PC-3 (cell line): Measurements from ENCODE around the gene TTLL10. TPM values are rescaled to one million over a fixed set of nuclear protein-coding genes. Genes with fewer than 3 reads are reported as not detected.
A peak's percentile ranks its signal among the peaks of the same experiment; 100 is the strongest.

ENCODE experiments used
- ATAC-seq: fragments of 200-7000 bp; cut with Tn5 transposase; 2 replicates; pipeline ENCODE4 v1.9.1; 2020; ENCODE audit warnings: mild to moderate bottlenecking, moderate library complexity
- BruUV-seq: library from RNA; stranded (reverse); fragments of 400-500 nt; replicated peaks from 2 replicates; lab custom pipeline; 2021; lab: Mats Ljungman, UMichigan
- CTCF ChIA-PET: fragments of 300-600 bp; sonication (Branson Sonifier 250); formaldehyde crosslinking; loops from one replicate; lab custom pipeline; 2022; ENCODE audit warnings: antibody characterized with exemption; lab: Charles Lee
- POLR2A ChIA-PET: fragments of 300-600 bp; sonication (Branson Sonifier 250); formaldehyde crosslinking; loops from one replicate; lab custom pipeline; 2022; ENCODE audit warnings: antibody characterized with exemption; ENCODE audit not compliant: unreplicated experiment; lab: Charles Lee
- DNase-seq: peaks from one replicate; pipeline ENCODE4 v3.0.0-alpha.2; 2015
- H2AFZ ChIP-seq: fragments of 300-600 bp; sonication (generic); 2 replicates; pipeline ENCODE4 v1.6.0; 2016; ENCODE audit warnings: antibody characterized with exemption, low read length
- H3F3A ChIP-seq: fragments of 300-600 bp; sonication (generic); one replicate; pipeline ENCODE4 v1.6.0; 2017; ENCODE audit warnings: antibody characterized with exemption, low read length, control low read depth, mild to moderate bottlenecking; ENCODE audit not compliant: unreplicated experiment
- H3K27ac ChIP-seq: fragments of 300-600 bp; sonication (generic); 2 replicates; pipeline ENCODE4 v1.5.1; 2016; ENCODE audit warnings: mild to moderate bottlenecking, low read length
- H3K27me3 ChIP-seq: fragments of 300-600 bp; sonication (generic); 2 replicates; pipeline ENCODE4 v1.6.1; 2016; ENCODE audit warnings: low read length, mixed read lengths
- H3K36me3 ChIP-seq: fragments of 300-600 bp; sonication (generic); 2 replicates; pipeline ENCODE4 v1.6.1; 2016; ENCODE audit warnings: low read depth, mixed run types, low read length, mixed read lengths
- H3K4me1 ChIP-seq: fragments of 300-600 bp; sonication (generic); 2 replicates; pipeline ENCODE4 v1.5.1; 2016; ENCODE audit warnings: low read length; ENCODE audit not compliant: insufficient read depth
- H3K4me2 ChIP-seq: fragments of 300-600 bp; sonication (generic); 2 replicates; pipeline ENCODE4 v1.6.0; 2016; ENCODE audit warnings: low read length
- H3K4me3 ChIP-seq: fragments of 300-600 bp; sonication (generic); 2 replicates; pipeline ENCODE4 v1.5.1; 2016; ENCODE audit warnings: mild to moderate bottlenecking, low read length, mixed read lengths
- H3K79me2 ChIP-seq: fragments of 300-600 bp; sonication (generic); 2 replicates; pipeline ENCODE4 v1.6.1; 2017; ENCODE audit warnings: low read length, mixed read lengths
- H3K9ac ChIP-seq: fragments of 300-600 bp; sonication (generic); 2 replicates; pipeline ENCODE4 v1.6.0; 2016; ENCODE audit warnings: mild to moderate bottlenecking, low read length
- H3K9me2 ChIP-seq: fragments of 300-600 bp; sonication (generic); replicated peaks from 2 replicates; pipeline ENCODE4 v1.6.1; 2016; ENCODE audit warnings: mixed run types, low read length, mixed read lengths
- H3K9me3 ChIP-seq: fragments of 300-600 bp; sonication (generic); 2 replicates; pipeline ENCODE4 v1.6.1; 2016; ENCODE audit warnings: low read length, mixed read lengths
- H4K20me1 ChIP-seq: fragments of 300-600 bp; sonication (generic); 2 replicates; pipeline ENCODE4 v1.6.1; 2016; ENCODE audit warnings: low read length, mixed read lengths
- EZH2 ChIP-seq: fragments of 300-600 bp; sonication (generic); IDR thresholded peaks from one replicate; pipeline ENCODE4 v1.6.1; 2017; ENCODE audit warnings: antibody characterized with exemption, mild to moderate bottlenecking, low read length; ENCODE audit not compliant: unreplicated experiment
- EZH2phosphoT487 ChIP-seq: fragments of 300-600 bp; sonication (generic); IDR thresholded peaks from 2 replicates; pipeline ENCODE4 v1.6.1; 2018; ENCODE audit warnings: mild to moderate bottlenecking, antibody characterized with exemption, low read length, borderline replicate concordance
- intact Hi-C: fragments of 100-400 bp; cut with micrococcal nuclease; formaldehyde crosslinking; loops from 2 replicates; pipeline ENCODE4 v1.9.0; 2023
- total RNA-seq: library from RNA; depleted of rRNA; stranded (reverse); fragments of >200 nt; gene quantifications from 2 replicates; pipeline ENCODE4 v1.2.3, GENCODE V29; 2014
- TF ChIP-seq, protein P1 (sequence below): fragments of 300-600 bp; sonication (generic); conservative IDR thresholded peaks from 2 replicates; pipeline ENCODE4 v1.5.1; 2017; ENCODE audit warnings: antibody characterized with exemption, low read depth, mild to moderate bottlenecking, low read length

TTLL10 gene
- total RNA-seq, 1 experiment from 2014 or later, result 0.36 TPM

- intact Hi-C loops, result no loop called here
These were observed 10.8 kb upstream of the TTLL10 start for GRCh38 chr1:1162597-1163537.

GRCh38 chr1:1163538-1164070, 10.1 kb upstream of the TTLL10 start:
- DNase-seq, result peak; percentile 46
- Histone ChIP-seq H3K27ac (peak overlapping the region; percentile 73), H3K27me3 (no peaks in the 10 kb centered on the region), H3K9ac (peak overlapping the region; percentile 77), H3F3A (no peaks in the 10 kb centered on the region), H3K79me2 (peaks cover 59% of the 10 kb centered on the region), H3K4me3 (peak overlapping the region; percentile 90), H3K4me2 (peak overlapping the region; percentile 82), H3K9me3 (no peaks in the 10 kb centered on the region), H4K20me1 (peaks cover 41% of the 10 kb centered on the region), H3K4me1 (peaks cover 19% of the 10 kb centered on the region), H3K9me2 (no peaks in the 10 kb centered on the region), H3K36me3 (no peaks in the 10 kb centered on the region), H2AFZ (peak overlapping the region; percentile 60)
- intact Hi-C loops, result loop anchor here (2.0 kb wide), 2 partner anchors 41 to 67 kb away; no protein-coding TSS in a partner anchor
- TF ChIP-seq, protein P1, sequence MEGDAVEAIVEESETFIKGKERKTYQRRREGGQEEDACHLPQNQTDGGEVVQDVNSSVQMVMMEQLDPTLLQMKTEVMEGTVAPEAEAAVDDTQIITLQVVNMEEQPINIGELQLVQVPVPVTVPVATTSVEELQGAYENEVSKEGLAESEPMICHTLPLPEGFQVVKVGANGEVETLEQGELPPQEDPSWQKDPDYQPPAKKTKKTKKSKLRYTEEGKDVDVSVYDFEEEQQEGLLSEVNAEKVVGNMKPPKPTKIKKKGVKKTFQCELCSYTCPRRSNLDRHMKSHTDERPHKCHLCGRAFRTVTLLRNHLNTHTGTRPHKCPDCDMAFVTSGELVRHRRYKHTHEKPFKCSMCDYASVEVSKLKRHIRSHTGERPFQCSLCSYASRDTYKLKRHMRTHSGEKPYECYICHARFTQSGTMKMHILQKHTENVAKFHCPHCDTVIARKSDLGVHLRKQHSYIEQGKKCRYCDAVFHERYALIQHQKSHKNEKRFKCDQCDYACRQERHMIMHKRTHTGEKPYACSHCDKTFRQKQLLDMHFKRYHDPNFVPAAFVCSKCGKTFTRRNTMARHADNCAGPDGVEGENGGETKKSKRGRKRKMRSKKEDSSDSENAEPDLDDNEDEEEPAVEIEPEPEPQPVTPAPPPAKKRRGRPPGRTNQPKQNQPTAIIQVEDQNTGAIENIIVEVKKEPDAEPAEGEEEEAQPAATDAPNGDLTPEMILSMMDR, result no peak
- TF ChIP-seq EZH2phosphoT487 (no peak), EZH2 (no peak)
- ATAC-seq, result peak; percentile 3
- CTCF ChIA-PET, result interaction anchor here (2.8 kb wide), 1 partner anchor 42 kb away, joined by 16 read pairs; no protein-coding TSS in a partner anchor
- POLR2A ChIA-PET, result no interaction called here
- TSS peak; percentile 58 for BruUV-seq

More at GRCh38 chr1:1162597-1163537, 10.8 kb upstream of the TTLL10 start:
- H3K9me2 ChIP-seq, result no peaks in the 10 kb centered on the region
- peak overlapping the region; percentile 73 for H3K27ac ChIP-seq
- peak overlapping the region; percentile 60 for H2AFZ ChIP-seq
- H3K36me3 ChIP-seq, result no peaks in the 10 kb centered on the region
- DNase-seq (peak; percentile 97), ATAC-seq (peak; percentile 41)
- no peaks in the 10 kb centered on the region for H3F3A ChIP-seq
- POLR2A ChIA-PET, result interaction anchor here (0.5 kb wide), 1 partner anchor 196 kb away, joined by 4 read pairs; no protein-coding TSS in a partner anchor
- no peaks in the 10 kb centered on the region for H3K9me3 ChIP-seq
- peaks cover 35% of the 10 kb centered on the region for H4K20me1 ChIP-seq
- peak overlapping the region; percentile 82 for H3K4me2 ChIP-seq
- peak overlapping the region; percentile 77 for H3K9ac ChIP-seq
- CTCF ChIA-PET, result no interaction called here
- TF ChIP-seq EZH2phosphoT487 (no peak), EZH2 (no peak)
- TF ChIP-seq, protein P1, result no peak
- H3K27me3 ChIP-seq, result no peaks in the 10 kb centered on the region
- BruUV-seq, result no TSS peak
- H3K4me3 ChIP-seq, result peak overlapping the region; percentile 90
- H3K79me2 ChIP-seq, result peaks cover 51% of the 10 kb centered on the region
- peaks cover 27% of the 10 kb centered on the region for H3K4me1 ChIP-seq
